NCI-H1930 (cell line): ENCODE measurements around the gene BNIP3.

Experiments used
- DNase-seq, 2 experiments: peaks; one replicate each; lab custom pipeline; 2025; lab: John Stamatoyannopoulos, UW

Gene BNIP3

DNA sequence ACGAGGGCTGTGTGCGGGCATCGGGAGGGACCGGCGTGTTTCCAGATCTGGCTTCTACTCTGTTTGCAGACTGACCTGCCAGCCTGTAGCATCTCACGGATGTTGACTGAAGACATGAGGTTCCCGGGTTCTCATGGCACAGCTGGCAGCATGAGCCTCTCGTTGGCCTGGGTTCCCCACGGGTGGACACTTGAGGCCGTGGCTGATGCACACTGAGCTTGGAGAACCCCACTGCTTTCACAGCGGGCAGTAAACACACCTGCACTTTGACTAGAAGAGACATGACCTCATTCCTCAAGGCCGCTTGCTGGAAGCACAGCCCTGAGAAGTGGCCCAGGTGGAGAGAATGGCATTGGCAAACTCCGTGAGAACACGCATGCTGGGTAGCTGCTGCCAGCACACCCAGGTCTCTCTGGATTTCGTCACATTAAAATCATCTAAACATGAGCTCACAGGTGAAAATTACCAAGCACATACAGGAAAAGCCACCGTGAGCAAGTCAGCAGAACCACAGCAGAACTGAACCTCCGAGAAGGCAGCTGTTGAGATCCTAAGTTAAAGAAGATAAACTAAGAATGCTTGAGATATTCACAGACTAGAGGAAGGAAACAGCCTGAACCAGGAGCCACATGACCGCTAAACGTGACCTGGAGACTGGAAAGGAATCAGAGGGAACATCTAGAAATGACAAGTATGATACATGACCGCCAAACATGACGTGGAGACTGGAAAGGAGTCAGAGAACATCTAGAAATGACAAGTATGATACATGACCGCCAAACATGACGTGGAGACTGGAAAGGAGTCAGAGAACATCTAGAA, 32.5 kb downstream of the BNIP3 start:
- no peak for DNase-seq

DNA sequence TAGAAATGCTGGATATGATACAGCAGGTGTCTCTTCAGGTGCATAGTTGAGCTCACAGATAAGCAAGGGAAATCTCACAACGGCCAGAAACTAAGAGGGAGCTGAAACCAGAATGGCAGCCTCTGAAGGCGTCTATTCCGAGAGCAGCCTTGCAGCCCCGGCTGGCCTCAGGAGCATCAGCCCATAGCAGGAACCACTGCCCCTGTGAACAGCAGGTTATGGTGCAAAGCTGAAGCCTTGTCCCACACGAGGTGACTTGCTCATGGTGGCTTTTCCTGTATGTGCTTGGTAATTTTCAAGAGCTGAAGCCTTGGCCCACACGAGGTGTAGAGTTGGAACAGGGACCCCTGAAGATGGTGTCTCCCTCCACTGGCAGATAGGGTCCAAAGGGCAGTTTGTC, 33.2 kb downstream of the BNIP3 start:
- no peak for DNase-seq

DNA sequence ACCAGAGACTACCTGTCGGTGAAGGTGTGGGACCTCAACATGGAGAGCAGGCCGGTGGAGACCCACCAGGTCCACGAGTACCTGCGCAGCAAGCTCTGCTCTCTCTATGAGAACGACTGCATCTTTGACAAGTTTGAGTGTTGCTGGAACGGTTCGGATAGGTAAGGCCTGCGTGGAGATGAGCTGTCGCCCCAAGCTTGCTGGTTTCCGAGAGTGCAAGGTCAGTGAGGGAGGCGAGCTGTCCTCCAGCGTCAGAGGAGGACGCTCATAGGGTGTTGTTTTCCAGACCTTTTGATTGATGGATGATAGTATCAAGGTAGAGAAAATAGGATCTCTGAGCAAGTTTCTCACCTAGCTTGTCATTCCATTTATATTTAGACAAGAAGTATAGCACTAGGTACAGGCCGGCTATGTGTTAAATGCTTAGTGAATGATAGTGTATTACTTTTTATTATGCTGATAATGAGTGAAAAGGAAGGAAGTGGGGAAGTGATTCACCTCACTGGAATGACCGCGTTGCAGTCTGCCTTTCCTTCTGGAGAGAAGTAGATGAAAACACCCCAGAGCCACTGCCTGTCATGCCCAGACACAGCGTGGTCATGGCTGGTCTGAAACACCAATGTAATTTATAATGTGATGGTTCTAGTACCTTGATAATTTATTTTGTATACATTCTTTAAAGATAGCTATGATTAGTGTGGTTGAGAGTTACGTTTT, 33.9 kb downstream of the BNIP3 start:
- DNase-seq = no peak

DNA sequence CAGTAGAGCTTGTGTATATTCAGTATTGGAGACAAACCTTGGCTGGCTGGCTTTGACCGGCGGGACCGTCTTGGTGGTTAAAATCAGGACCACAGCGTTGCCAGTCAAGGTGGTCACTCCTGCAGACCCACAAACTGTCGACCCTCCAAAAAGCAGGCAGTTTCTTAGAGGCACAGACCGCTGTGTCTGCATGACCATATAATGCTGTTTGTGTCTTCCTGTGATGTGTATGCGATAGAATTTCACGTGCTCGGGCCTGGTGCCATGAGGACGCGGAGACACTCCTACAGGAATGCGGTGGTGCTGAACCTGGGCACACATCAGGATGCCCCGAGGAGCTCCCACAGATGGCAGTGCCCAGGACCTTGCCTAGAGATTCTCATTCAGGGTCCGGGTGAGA, 34.8 kb downstream of the BNIP3 start:
- no peak for DNase-seq

DNA sequence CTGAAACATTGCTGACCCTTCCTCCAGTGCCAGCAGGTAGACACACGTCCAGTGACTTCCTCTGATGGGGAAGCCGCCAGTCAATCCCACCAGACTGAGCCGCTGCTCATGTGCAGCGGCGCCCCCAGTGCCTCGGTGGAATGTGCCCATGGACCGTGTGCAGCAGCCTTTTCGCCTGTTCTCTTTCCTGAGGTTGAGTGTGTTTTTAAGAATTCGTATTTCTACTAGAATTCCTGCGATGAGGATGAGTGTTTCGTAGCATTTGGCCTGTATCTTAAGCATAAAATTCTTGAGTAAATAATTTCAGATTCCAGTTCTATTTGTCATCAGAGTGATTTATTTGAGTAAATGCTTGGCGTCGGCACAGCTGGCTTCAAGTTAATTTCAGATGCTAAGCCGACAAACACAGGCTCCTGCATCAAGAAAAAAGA, 35.4 kb downstream of the BNIP3 start:
- DNase-seq = no peak

DNA sequence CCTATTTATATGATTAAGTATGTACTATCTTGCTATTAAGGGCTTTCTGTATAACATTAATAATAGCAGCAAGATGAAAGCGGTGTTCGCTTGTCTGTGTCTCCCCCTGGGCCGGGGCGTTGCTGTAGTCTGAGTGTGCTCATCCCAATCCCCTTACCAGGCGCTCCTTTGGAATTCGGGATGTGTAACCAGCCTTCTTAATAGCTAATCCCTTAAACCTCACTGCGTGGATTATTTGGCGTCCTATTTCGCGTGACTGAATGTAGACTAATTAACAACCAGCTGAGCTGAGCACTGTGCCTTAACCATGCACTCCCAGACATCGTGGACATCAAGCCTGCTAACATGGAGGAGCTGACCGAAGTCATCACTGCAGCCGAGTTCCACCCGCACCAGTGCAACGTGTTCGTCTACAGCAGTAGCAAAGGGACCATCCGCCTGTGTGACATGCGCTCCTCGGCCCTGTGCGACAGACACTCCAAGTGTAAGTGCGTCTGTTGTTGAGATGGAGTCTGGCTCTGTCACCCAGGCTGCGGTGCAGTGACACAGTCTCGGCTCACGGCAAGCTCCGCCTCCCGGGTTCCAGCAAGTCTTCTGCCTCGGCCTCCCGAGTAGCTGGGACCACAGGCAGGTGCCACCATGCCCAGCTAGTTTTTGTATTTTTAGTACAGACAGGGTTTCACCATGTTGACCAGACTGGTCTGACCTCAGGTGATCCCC, 36.6 kb downstream of the BNIP3 start:
- no peak for DNase-seq

DNA sequence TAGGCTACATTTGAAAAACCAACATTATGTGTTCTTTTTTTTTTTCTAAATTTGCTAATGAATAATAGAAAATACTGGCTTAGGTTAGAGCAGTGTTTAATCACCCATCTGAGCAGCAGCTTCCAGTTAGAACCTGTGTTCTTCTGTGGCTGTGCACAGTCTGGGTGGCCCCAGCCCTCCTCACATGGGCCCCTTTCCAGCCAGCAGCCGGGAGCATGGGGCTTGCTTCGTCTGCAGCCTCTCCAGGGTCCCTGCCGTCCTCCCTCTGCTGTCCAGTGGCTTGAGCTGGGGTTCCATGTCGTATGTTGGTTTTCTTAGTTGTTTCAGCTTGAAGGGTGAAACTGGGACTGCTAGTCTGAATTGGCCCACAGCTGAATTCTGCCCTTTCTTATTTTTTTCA, 37.3 kb downstream of the BNIP3 start:
- no peak for DNase-seq

DNA sequence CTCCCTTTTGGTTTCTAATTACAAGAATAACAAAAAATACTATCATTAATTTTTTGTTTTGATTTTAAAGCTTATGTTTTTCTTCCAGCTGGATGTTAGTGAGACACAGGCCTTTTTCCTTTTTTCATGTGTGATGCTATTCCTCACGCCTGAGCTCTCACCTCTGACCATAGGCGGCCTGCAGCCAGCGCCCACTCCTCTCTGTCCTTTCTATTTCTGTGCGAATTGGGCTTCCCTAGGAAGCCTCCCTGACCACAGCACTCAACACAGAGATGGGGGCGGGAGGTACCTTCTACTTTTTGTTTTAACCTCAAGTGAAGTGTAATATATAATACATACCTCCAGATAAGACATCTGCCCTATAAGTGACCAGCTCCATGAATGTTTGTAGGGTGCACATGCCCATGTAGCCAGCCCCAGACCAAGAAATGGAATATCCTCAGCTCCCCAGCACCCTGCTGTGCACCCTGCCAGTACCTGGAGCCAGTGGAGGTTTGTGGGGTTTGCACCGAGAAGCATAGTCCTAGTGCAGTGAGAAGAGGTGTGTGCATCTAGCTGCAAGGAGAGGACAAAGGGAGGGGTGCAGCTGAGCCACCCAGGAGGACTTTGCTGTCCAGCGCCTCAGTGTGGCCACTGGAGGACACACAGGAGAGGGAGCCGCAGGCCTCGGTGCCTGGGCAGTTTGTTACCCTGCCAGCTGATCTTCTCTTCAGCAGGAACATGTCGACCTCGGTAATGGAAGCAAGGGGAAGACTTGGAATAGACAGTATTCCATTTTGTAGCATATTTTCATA, 38.5 kb downstream of the BNIP3 start:
- DNase-seq = no peak

DNA sequence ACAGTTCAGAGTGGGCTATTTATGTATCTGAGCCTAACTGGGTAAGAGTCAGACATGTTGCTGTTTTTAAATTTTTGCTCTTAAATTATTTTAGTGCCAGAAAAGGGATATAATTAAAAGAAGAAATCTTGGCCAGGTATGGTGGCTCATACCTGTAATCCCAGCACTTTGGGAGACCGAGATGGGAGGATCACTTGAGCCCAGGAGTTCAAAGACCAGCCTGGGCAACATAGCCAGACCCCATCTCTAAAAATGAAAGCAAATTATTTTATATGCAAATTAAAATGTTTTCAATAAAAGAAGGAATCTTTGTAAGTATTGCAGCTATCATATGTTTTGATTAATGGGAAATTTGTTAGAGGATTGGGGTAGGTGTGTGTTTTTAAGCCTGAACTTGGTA, 39.3 kb downstream of the BNIP3 start:
- no peak for DNase-seq

DNA sequence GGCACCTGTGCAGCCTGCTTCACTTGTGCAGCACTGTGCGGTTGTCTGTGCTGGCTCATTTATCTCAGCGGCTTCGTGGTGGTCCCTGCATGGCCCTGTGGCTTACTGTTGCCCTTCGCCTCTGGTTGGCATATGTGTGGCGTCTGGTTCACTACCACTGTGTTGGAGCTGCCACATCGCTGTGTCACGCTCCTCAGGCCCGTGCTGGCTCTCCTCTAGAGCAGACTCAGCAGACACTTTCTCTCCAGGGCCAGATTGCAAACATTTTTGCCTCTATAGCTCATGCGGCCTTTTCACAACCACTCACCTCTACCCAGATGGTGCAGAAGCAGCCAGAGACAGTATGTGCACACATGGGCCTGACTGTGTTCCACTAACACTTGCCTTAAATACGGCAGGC, 43.0 kb downstream of the BNIP3 start:
- DNase-seq = no peak

DNA sequence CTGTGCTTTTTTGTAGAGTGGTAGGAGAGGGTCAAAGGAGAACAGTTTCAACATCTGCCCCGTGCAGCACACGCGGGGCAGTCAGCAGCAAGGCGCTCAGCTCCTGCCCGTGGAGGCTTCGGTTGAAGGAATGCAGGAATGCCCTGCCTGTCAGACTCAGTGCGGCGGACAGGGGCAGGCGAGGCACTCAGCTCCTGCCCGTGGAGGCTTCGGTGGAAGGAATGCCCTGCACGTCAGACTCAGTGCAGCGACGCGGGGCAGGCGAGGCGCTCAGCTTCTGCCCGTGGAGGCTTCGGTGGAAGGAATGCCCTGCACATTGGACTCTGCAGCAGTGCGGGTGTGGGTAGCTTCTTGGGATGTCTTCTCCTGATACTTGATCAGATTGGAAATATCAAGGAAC, 43.9 kb downstream of the BNIP3 start:
- no peak for DNase-seq

DNA sequence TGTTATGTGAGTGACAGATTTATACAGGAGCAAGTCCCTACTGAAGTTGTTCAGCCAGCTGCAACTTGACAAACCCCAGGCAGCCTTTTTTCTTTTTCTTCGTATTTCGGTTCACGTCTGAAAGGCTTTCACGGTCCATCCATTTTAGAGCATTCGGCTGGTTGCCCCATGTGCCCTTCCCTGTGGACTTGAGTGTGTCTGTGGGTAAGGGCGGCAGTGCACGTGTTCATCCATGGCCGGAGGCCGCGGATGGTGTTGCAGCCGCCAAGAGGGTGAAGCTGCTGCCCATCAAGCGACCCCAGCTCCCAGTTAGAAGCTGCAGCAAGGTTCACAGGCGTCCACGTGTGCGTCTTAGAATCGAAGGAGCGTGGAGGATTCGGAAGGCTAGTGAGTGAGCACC, 45.0 kb downstream of the BNIP3 start:
- no peak for DNase-seq

DNA sequence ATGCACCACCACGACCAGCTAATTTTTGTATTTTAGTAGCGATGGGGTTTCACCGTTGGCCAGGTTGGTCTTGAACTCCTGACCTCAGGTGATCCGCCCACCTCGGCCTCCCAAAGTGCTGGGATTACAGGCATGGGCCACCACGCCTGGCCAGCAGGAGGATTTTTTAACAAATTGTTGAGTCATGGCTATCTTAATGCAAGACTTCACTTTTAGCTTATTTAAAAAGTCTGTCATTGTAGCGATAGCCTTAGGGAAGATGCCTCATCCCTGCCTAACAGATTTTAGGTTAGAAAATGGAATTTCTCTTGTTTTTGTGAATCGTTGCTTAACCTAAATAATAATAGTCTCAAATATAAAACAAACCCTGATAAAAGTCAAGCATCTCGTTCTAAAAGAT, 45.4 kb downstream of the BNIP3 start:
- no peak for DNase-seq

DNA sequence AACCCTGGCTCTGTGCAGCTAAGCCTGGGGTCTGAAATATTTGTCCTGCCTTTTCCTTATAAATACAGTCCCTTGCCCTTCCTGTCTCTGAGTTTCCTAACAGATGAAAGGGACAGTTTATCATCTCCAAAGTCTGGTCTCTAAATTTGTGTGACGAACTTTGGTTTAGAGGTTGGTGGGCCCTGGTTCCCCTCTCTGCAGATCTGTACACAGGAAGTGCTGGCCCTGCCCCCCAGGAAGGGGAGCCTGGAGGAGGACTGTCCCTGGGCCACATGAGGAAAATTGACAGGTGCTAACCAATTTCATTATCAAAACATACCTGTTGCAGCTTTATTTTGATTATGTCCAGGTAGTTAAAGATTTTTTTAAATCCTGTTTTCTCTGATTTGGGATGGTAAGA, 46.5 kb downstream of the BNIP3 start:
- no peak for DNase-seq

DNA sequence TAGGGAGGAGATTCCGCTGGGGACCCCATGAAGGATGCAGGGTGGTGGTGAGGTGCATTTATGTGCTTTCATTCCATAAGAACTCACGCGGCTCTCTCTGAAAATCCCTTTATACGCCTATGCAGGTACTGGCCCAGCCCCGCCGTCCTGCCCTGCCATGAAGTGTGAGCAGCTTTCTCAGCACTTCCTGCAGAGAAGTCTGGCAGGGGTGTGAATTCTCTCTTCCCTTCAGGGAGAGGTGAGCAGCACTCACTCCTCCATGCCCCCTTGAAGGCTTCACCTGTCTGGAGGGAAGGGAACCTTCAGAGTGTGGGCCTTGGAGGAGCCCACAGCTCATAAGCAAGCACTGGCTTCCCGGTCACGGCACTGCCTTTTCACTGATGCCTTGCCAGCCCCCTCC, 47.0 kb downstream of the BNIP3 start:
- no peak for DNase-seq

DNA sequence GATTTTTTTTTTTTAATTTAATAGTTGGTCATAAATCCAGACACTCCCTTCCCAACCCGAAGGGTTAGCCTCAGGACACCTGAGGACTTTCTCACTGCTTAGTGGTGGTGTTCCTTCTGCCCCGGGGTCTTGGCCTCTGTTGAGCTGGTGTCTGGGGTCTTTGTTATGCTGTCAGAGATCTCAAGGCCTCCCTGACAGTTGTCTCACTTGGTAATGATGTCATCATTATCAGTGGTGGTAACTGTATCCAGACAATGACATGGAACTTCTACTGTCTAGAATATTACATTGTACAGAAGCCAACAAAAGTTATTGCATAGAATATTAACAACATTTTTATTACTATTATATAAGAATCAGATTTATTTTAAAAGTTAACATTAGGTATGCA, 48.0 kb downstream of the BNIP3 start:
- no peak for DNase-seq

DNA sequence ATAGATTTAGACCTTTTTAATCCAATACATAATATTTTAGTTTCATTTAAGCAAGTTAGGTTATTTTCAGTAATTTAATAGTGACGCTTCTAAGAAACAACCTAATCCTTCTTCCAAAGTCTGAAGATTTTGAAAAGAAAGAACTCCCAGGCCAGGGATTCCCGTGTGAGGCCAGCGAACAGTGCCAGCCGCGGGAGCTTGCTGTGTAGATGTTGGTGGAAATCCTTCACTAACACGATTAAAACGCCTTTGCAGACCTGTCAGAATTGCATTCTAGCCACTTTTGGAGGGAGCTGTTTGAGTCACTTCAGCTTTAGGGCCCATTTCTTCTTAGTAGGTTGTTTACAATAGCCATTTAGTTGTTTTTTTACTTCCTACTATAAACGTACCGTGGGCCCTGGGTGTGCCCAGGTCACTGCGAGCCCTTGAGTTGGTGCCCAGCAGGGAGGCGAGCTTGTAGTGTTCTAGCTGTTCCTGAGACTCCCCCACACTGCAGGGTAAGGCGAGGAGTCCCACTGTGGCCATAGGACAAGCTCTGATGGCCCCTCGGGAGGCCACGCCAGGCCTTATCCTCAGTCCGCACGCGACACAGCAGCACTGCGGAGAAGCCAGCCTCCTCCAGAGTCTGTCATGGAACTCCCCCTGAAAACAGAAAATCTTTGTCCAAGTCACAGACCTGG, 48.6 kb downstream of the BNIP3 start:
- no peak for DNase-seq

DNA sequence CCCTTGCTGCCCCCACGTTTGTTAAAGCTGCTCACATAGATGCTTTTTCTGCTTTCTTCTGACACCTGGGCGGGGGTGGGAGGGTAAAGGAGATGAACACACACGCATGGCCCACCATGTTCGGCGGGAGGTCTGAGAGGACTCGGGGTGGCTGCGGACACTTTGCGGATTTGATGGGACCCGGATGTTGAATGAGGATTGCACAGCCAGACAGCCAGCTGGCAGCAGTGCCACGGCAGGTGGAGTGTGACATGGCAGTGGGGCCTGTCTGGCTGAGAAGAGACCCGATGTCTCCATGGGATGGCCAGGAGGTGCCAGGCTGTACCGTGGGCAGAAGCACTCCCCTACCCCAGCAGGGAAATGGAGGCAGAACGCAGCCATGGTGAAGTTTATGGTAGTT, 49.7 kb downstream of the BNIP3 start:
- DNase-seq = no peak

DNA sequence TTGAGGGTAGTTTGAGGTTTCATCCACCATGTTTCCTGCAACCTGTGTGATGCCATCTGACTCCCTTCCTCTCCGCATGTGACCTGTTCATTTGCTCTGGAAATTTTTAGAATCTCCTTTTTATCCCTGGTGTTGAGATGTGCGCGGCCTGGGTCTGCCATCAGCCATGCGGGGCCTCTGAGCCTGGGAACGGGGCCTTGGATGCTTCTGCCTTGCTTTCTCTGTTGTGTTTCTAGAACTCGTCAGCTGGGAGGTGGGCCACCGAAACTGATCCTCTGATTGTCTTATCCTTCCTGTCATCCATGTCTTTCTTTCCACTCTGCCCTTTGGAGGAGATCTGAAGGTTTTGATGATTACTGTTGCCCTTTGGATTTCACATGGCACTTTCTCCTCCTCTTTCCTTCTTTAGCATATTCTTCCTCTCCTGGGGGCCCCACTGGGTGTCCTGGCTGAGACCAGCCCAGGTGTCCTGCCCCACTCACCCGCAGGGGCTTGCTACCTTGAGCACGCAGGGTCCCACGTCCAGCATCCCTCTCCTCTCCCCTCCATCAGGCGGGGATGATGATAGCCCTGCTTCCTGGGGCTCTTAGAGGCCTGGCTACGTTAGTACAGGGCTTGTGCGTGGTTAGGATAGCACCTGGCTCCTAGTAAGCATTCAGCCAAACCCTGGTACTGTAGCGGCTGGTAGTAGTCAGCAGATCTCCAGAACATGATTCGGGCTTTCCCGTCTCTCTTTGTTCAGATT, 51.0 kb downstream of the BNIP3 start:
- no peak for DNase-seq

DNA sequence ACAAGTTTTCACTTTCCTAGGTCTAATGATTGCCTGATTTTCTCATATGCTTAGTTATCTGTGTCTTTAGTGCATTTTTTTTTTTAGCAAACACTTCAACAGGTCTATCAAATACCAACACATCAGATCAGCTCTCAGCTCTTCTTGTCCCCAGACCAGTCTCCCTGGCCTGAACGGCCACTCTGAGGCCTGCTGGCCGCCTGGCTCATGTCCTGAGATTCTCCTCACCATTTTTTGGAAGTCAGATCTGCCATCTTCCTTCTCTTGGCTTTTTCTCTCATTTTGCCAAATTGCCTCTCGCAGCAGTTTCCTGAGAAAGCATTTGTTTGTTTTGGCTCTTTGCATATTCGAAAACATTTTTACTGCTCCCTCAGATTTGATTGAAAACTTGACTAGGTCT, 51.6 kb downstream of the BNIP3 start:
- no peak for DNase-seq
